H1 (cell line): Measurements from ENCODE around the gene TBC1D22A. TPM values are rescaled to one million over a fixed set of nuclear protein-coding genes. Genes with fewer than 3 reads are reported as not detected.

Experiments used
- CTCF ChIA-PET: fragments of 300-600 bp; sonication (Branson Sonifier 250); formaldehyde crosslinking; loops from one replicate; lab custom pipeline; 2021; ENCODE audit not compliant: partially characterized antibody; lab: Charles Lee
- POLR2A ChIA-PET: fragments of 300-600 bp; sonication (Branson Sonifier 250); formaldehyde crosslinking; loops from one replicate; lab custom pipeline; 2021; ENCODE audit warnings: inconsistent platforms; ENCODE audit not compliant: partially characterized antibody; lab: Charles Lee
- DNase-seq, 2 experiments: peaks; one replicate each; pipeline versions ENCODE4 v3.0.0 to v3.0.0-alpha.2; 2010 to 2022; ENCODE audit warnings: low spot score in 2 of 2, low read depth in 1 of 2, mixed read lengths in 1 of 2
- FAIRE-seq: peaks from 2 replicates; lab custom pipeline; 2011; peaks lifted over from hg19 to GRCh38; lab: Jason Lieb, UNC
- H2AFZ ChIP-seq: 2 replicates; pipeline ENCODE4 v1.8.1; 2012; ENCODE audit warnings: low read length, inconsistent platforms
- H2AK5ac ChIP-seq: 2 replicates; pipeline ENCODE4 v1.6.1; 2013; ENCODE audit warnings: low read depth, low read length
- H2BK120ac ChIP-seq: replicated peaks from 2 replicates; pipeline ENCODE3; 2013; ENCODE audit warnings: low read depth, low read length, inconsistent platforms
- H2BK12ac ChIP-seq: 2 replicates; pipeline ENCODE4 v1.6.1; 2013; ENCODE audit warnings: low read depth, low read length
- H2BK15ac ChIP-seq: 2 replicates; pipeline ENCODE4 v1.6.1; 2013; ENCODE audit warnings: low read length
- H2BK20ac ChIP-seq: 2 replicates; pipeline ENCODE4 v1.6.1; 2013; ENCODE audit warnings: low read length
- H2BK5ac ChIP-seq: 2 replicates; pipeline ENCODE4 v1.6.1; 2013; ENCODE audit warnings: low read depth, low read length
- H3K14ac ChIP-seq: 2 replicates; pipeline ENCODE4 v1.6.1; 2013; ENCODE audit warnings: inconsistent platforms; ENCODE audit not compliant: insufficient read length
- H3K18ac ChIP-seq: 2 replicates; pipeline ENCODE4 v1.6.1; 2013; ENCODE audit warnings: low read length; ENCODE audit errors: extremely low read depth
- H3K23ac ChIP-seq: 2 replicates; pipeline ENCODE4 v1.6.1; 2013; ENCODE audit warnings: inconsistent platforms; ENCODE audit not compliant: insufficient read length
- H3K23me2 ChIP-seq: 2 replicates; pipeline ENCODE4 v1.6.1; 2013; ENCODE audit warnings: low read depth, low read length
- H3K27ac ChIP-seq: 2 replicates; pipeline ENCODE4 v1.6.1; 2011; ENCODE audit warnings: low read depth, low read length, inconsistent platforms
- H3K27me3 ChIP-seq, 4 experiments: replicated peaks in 1 of 4; 1 replicate in 1 of 4; 2 replicates in 3 of 4; pipeline versions ENCODE4 v1.6.1 to v1.8.1; 2011 to 2013; ENCODE audit warnings: low read length in 3 of 4, mild to moderate bottlenecking in 3 of 4, inconsistent platforms in 2 of 4, mixed read lengths in 2 of 4, moderate library complexity in 1 of 4; ENCODE audit not compliant: control insufficient read depth in 3 of 4, insufficient read depth in 3 of 4; ENCODE audit errors: extremely low read depth in 1 of 4
- H3K36me3 ChIP-seq, 4 experiments: 2 replicates each; pipeline versions ENCODE4 v1.6.1 to v1.8.1; 2011 to 2013; ENCODE audit warnings: mild to moderate bottlenecking in 4 of 4, low read length in 3 of 4, moderate library complexity in 2 of 4, control low read depth in 1 of 4, inconsistent platforms in 1 of 4; ENCODE audit not compliant: insufficient read depth in 4 of 4, control insufficient read depth in 2 of 4
- H3K4ac ChIP-seq: replicated peaks from 2 replicates; pipeline ENCODE3; 2013; ENCODE audit warnings: low read length, low read depth, mixed read lengths, inconsistent platforms; ENCODE audit not compliant: insufficient read length
- H3K4me1 ChIP-seq, 4 experiments: replicated peaks in 1 of 4; 1 replicate in 1 of 4; 2 replicates in 3 of 4; pipeline versions ENCODE4 v1.6.1 to v1.8.1; 2011 to 2013; ENCODE audit warnings: low read length in 3 of 4, inconsistent platforms in 2 of 4, mixed read lengths in 1 of 4; ENCODE audit not compliant: insufficient read depth in 4 of 4, control insufficient read depth in 3 of 4
- H3K4me2 ChIP-seq, 2 experiments: 2 replicates each; pipeline versions ENCODE4 v1.6.1 to v1.8.1; 2011 to 2013; ENCODE audit warnings: low read depth in 2 of 2, low read length in 2 of 2, control low read depth in 1 of 2, inconsistent platforms in 1 of 2, mild to moderate bottlenecking in 1 of 2; ENCODE audit not compliant: insufficient read depth in 1 of 2
- H3K4me3 ChIP-seq, 4 experiments: fragments of 200-600, 300-600 bp in 1 of 4; sonication (generic), shearing (Covaris generic), sonication (Bioruptor Twin) in 1 of 4; 2 replicates each; pipeline versions ENCODE4 v1.5.1 to v1.8.1; 2011 to 2016; ENCODE audit warnings: low read length in 4 of 4, low read depth in 3 of 4, control low read depth in 2 of 4, inconsistent platforms in 2 of 4, mild to moderate bottlenecking in 2 of 4, mixed read lengths in 1 of 4, moderate library complexity in 1 of 4; ENCODE audit not compliant: insufficient read depth in 2 of 4; ENCODE audit errors: extremely low read depth in 1 of 4
- H3K56ac ChIP-seq: replicated peaks from 2 replicates; pipeline ENCODE3; 2013; ENCODE audit warnings: low read depth, mild to moderate bottlenecking, mixed read lengths, low read length, inconsistent platforms; ENCODE audit not compliant: insufficient read length
- H3K79me1 ChIP-seq: 2 replicates; pipeline ENCODE4 v1.6.1; 2013; ENCODE audit warnings: low read depth, low read length, control low read depth
- H3K79me2 ChIP-seq, 2 experiments: 2 replicates each; pipeline versions ENCODE4 v1.6.1 to v1.8.1; 2012 to 2013; ENCODE audit warnings: low read length in 2 of 2, mild to moderate bottlenecking in 2 of 2, inconsistent platforms in 1 of 2; ENCODE audit not compliant: insufficient read depth in 2 of 2, control insufficient read depth in 1 of 2
- H3K9ac ChIP-seq, 4 experiments: replicated peaks in 1 of 4; 1 replicate in 1 of 4; 2 replicates in 3 of 4; pipeline versions ENCODE4 v1.6.1 to v1.8.1; 2011 to 2013; ENCODE audit warnings: low read depth in 3 of 4, low read length in 3 of 4, control low read depth in 2 of 4, mild to moderate bottlenecking in 2 of 4, moderate library complexity in 2 of 4, inconsistent platforms in 1 of 4; ENCODE audit errors: extremely low read depth in 1 of 4
- H3K9me3 ChIP-seq, 2 experiments: 2 replicates each; pipeline versions ENCODE4 v1.6.1 to v1.8.1; 2012 to 2013; ENCODE audit warnings: mild to moderate bottlenecking in 2 of 2, moderate library complexity in 2 of 2, control low read depth in 1 of 2, inconsistent platforms in 1 of 2, low read depth in 1 of 2, low read length in 1 of 2, mixed read lengths in 1 of 2; ENCODE audit not compliant: insufficient read depth in 2 of 2
- H4K20me1 ChIP-seq, 2 experiments: replicated peaks in 1 of 2; 2 replicates each; pipeline versions ENCODE3 to v1.8.1; 2011 to 2013; ENCODE audit warnings: inconsistent platforms in 2 of 2, low read length in 2 of 2, mild to moderate bottlenecking in 1 of 2; ENCODE audit not compliant: insufficient read depth in 2 of 2, control insufficient read depth in 1 of 2
- H4K5ac ChIP-seq: 2 replicates; pipeline ENCODE4 v1.6.1; 2013; ENCODE audit warnings: low read length, low read depth, mixed read lengths, inconsistent platforms; ENCODE audit not compliant: insufficient read length
- H4K8ac ChIP-seq: 2 replicates; pipeline ENCODE4 v1.8.0; 2013; ENCODE audit warnings: mild to moderate bottlenecking, moderate library complexity, low read length, inconsistent platforms; ENCODE audit not compliant: insufficient read depth; ENCODE audit errors: extremely low read depth
- H4K91ac ChIP-seq: replicated peaks from 2 replicates; pipeline ENCODE3; 2013; ENCODE audit warnings: low read length, mixed read lengths, inconsistent platforms; ENCODE audit not compliant: insufficient read length
- BCL11A ChIP-seq, 2 experiments: IDR thresholded peaks; one replicate each; pipeline ENCODE4 v1.6.1; 2011; ENCODE audit warnings: low read depth in 2 of 2, low read length in 2 of 2, mild to moderate bottlenecking in 2 of 2
- SUZ12 ChIP-seq: fragments of 200-600 bp; sonication (generic); IDR thresholded peaks from 2 replicates; pipeline ENCODE4 v1.6.1; 2012; ENCODE audit warnings: mild to moderate bottlenecking, inconsistent platforms, low read length, moderate library complexity, mixed read lengths
- WGBS, 2 experiments: shearing (Covaris generic) in 1 of 2; methylation state at CpG; one replicate each; pipeline versions ENCODE4 v1.1.6 to v1.1.7; 2013 to 2015; ENCODE audit warnings: low lambda C conversion rate in 2 of 2, mixed read lengths in 2 of 2, inconsistent platforms in 1 of 2, low coverage in 1 of 2, missing lambda C conversion rate in 1 of 2; ENCODE audit not compliant: insufficient replicate concordance in 2 of 2, insufficient coverage in 1 of 2, insufficient read length in 1 of 2; ENCODE audit errors: extremely low coverage in 1 of 2, missing lambda C conversion rate in 1 of 2; 5-methylcytosine and 5-hydroxymethylcytosine counted together
- polyA plus RNA-seq, 7 experiments: library from polyadenylated mRNA; depleted of rRNA in 3 of 7; stranded (reverse) in 5 of 7; unstranded in 2 of 7; fragments of >200 nt in 5 of 7; fragments of 200-250 nt in 2 of 7; gene quantifications; 1 replicate in 5 of 7; 2 replicates in 1 of 7; 4 replicates in 1 of 7; pipeline versions ENCODE4 v1.2.1 to v1.2.3, GENCODE V29; 2011 to 2013; ENCODE audit warnings: missing spikeins in 2 of 7, mixed read lengths in 2 of 7
- total RNA-seq: library from RNA; stranded (reverse); fragmentation: NEBNext Ultra II Directional; extraction: Animal tissue kit (Norgen Biotek cat#: 25700); gene quantifications from 2 replicates; pipeline ENCODE4 v1.2.1, GENCODE V29; 2021

TBC1D22A gene
- total and polyA plus RNA-seq, 2 of the 8 experiments (the other 6 are each of a cell fraction or from before 2014, with no cell fraction given): 11.9 to 18.4 TPM

DNA sequence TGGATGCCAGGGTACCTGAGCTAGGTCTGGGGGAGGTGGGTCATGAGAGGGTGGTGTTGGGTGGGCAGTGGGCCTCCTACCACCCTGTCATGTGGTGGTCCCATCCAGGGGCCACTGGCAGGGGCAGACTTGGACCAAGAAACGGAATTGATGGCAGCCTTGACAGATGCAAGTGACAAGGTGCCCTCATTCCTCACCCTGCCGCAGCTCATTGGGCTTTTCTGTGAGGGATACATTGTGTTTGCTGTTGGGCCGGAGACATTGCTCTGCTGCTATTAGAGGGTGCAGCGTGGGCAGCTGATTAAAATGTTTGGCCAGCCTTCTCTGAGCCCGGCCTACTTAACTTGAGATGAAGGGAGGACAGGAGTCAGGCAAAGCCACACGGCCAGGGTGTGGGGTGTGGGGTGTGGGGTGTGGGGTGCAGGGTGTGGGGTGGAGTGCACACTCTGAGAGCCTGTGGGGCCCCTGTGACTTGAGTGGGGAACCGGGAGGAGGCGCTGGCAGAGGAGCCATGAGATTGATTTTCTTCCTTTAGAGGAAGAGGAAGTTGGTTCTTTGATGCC is 351.5 kb downstream of the TBC1D22A start:
- H3K79me1 ChIP-seq: no peaks in the 10 kb centered on the region; the same call in 1 of the 2 replicates
- no peak overlapping the region for H2BK12ac ChIP-seq
- CTCF ChIA-PET: interaction anchor here (1.3 to 1.4 kb wide), 2 partner anchors 10 to 48 kb away, joined by 3 to 7 read pairs; no protein-coding TSS in a partner anchor
- no peak overlapping the region for H2BK120ac ChIP-seq
- no peak for TF ChIP-seq BCL11A (IDR thresholded peaks at IDR 0.05; ENCODE audit: low read depth in 2 of 2, low read length in 2 of 2)
- TF ChIP-seq SUZ12: no peak
- H3K9me3 ChIP-seq: no peaks in the 10 kb centered on the region
- no peak overlapping the region for H2BK20ac ChIP-seq
- H3K27me3 ChIP-seq: no peaks in the 10 kb centered on the region
- POLR2A ChIA-PET: no interaction called here
- no peak for DNase-seq
- H3K18ac ChIP-seq: no peak overlapping the region
- H3K23ac ChIP-seq: no peak overlapping the region
- no peak overlapping the region for H4K91ac ChIP-seq
- H3K4ac ChIP-seq: no peak overlapping the region
- WGBS, 2 experiments: 100% methylated on average over 5 of the region's 8 CpGs; no CpG with 5 or more reads in 1 of the 2 experiments
- no peak overlapping the region for H3K4me3 ChIP-seq
- H3K4me2 ChIP-seq: no peak overlapping the region
- H2AFZ ChIP-seq: no peak overlapping the region
- H2BK15ac ChIP-seq: no peak overlapping the region
- no peaks in the 10 kb centered on the region for H3K79me2 ChIP-seq
- H3K56ac ChIP-seq: no peak overlapping the region
- no peak overlapping the region for H2AK5ac ChIP-seq
- H3K23me2 ChIP-seq: 0 out of 2 replicates have a peak, but pooled peaks cover 2% of the 10 kb centered on the region
- no peak overlapping the region for H3K27ac ChIP-seq
- FAIRE-seq: no peak
- H4K5ac ChIP-seq: no peak overlapping the region
- H3K4me1 ChIP-seq: no peaks in the 10 kb centered on the region
- H4K20me1 ChIP-seq: no peaks in the 10 kb centered on the region
- no peak overlapping the region for H4K8ac ChIP-seq
- no peak overlapping the region for H3K14ac ChIP-seq
- H2BK5ac ChIP-seq: no peak overlapping the region
- H3K36me3 ChIP-seq: no peaks in the 10 kb centered on the region
- H3K9ac ChIP-seq: no peak overlapping the region
